ENCODE data around the gene BMP5.

- TF ChIP-seq CTCF (IDR thresholded peaks at IDR 0.05): no peak
- no peak for TF ChIP-seq POLR2A (IDR thresholded peaks at IDR 0.05)
These were observed 34.0 kb downstream of the BMP5 start for GRCh38 chr6:55841341-55841740.

All from ovary (tissue), 3 donors.